Testis (tissue), 2 donors: Measurements from ENCODE around the gene TOP1.

ENCODE experiments used
- CTCF ChIP-seq, 3 experiments: fragments of 450-650 bp in 2 of 3; fragments of 200-600 bp in 1 of 3; sonication (generic) in 1 of 3; IDR thresholded peaks; one replicate each; pipeline ENCODE4 v1.5.1; 2016 to 2019; ENCODE audit warnings: antibody characterized with exemption in 3 of 3, mild to moderate bottlenecking in 2 of 3, moderate library complexity in 1 of 3
- POLR2A ChIP-seq: fragments of 450-650 bp; IDR thresholded peaks from one replicate; pipeline ENCODE4 v1.6.1; 2017; ENCODE audit warnings: antibody characterized with exemption, mild to moderate bottlenecking, moderate library complexity

DNA sequence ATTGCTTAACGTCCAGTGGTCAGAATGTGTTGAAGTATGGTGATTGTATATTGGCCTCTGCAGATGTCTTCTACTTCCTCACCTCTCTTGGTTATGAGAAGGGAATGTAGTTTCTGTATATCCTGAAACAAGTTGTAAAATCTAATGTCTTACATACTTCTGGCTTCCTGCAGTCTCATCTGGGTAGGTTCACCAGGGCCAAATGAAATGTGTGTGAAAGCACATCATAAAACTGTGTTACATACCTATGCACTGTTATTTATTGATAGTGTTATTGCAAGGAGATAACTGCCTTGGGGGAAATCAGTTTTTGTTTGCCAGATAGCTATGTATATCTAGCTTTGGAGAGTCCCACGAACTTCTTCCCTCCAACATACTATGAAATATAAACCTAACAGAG, 73.0 kb downstream of the TOP1 start:
- TF ChIP-seq POLR2A, result no peak
- TF ChIP-seq CTCF (IDR thresholded peaks at IDR 0.05), result no peak
